Activated CD8-positive, alpha-beta memory T cell treated with anti-CD3 and anti-CD28 coated beads, Interleukin-2, amount 50 U/mL, for 1 hour (primary cell): ENCODE measurements around the gene LANCL1.
"Not testable (repeated sequence)": the region's sequence is repeated elsewhere in the genome, so short reads cannot be mapped to it uniquely, and the experiment has no call there.

ENCODE experiments used
- DNase-seq: peaks from one replicate; pipeline ENCODE4 v3.0.0-alpha.2; 2020; ENCODE audit errors: extremely low read depth

The LANCL1 gene

GRCh38 chr2:210459880-210460279 is 16.7 kb downstream of the LANCL1 start:
- no peak for DNase-seq

GRCh38 chr2:210459407-210459806 is 17.2 kb downstream of the LANCL1 start:
- DNase-seq: no peak

DNA sequence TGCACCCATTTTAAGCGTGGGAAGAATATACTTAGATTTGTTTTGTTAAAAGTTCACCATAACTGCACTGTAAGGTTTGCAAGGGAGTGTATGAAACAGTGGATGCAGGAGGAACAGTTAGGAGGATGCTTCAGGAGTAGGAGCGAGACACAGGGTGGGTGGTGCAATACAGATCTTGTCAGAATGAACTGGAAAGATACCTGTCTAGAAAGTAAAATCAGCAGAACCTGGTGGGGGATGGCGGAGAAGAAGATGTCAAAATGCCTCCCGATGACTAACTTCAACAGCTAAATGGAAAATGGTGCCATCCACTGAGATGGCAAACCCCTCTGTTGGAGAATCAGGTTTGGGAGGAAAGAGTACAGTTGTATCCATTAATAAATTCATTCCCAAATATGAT is 18.2 kb downstream of the LANCL1 start:
- no peak for DNase-seq

DNA sequence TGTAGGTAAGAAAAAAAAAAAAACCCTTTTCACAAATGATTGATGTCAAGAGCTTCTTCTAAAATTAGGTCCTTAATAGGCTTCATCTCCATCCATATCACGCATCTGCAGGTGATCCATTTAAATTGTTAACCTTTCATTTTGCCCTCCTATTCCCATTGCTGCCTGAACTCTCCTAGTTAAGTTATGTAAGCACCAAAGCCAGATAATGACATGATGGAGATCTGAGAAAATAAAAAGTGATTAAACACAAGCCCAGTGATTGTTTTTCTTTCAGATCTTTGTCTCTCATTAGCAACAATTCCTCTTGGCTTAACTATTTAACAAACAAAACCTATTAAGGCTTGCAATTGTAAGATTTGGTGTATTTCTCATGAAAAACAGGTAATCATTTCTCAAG is 20.0 kb downstream of the LANCL1 start:
- DNase-seq: no peak

DNA sequence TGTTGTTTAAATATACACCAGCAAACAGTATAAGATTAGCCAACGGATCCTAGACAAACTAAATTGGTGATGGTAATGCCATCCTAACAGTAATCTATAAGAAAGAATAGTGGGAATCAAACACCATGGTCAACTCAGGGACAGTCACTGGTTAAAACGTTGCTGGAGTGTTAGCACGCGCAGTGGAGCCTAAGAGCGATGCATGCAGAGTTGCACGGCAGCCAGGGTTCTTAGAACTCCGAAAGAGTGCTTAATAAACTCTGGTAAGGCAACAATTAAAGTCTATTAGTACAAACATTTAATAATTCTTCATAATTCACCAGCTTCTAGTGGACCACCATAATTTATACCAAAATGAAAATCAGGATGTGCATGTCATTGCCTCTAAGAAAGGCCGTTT is 22.2 kb downstream of the LANCL1 start:
- no peak for DNase-seq

GRCh38 chr2:210452194-210452593 is 24.4 kb downstream of the LANCL1 start:
- no peak for DNase-seq

GRCh38 chr2:210450942-210451341 is 25.6 kb downstream of the LANCL1 start:
- DNase-seq: not testable (repeated sequence)

DNA sequence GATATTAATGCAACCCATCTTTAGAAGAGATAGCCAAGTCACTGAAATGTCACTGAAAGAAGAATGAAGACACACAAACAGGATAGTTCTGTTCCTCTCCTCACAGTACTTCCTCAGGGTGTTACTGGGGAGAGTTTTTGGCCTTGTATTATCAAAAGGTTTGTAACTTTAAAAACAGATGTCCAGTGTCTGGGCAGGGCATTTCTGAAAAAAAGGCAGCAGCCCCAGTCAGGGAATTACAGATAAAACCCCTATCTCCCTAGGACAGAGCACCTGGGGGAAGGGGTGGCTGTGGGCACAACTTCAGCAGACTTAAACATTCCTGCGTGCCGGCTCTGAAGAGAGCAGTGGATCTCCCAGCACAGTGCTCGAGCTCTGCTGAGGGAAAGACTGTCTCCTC is 30.8 kb downstream of the LANCL1 start:
- DNase-seq: no peak

DNA sequence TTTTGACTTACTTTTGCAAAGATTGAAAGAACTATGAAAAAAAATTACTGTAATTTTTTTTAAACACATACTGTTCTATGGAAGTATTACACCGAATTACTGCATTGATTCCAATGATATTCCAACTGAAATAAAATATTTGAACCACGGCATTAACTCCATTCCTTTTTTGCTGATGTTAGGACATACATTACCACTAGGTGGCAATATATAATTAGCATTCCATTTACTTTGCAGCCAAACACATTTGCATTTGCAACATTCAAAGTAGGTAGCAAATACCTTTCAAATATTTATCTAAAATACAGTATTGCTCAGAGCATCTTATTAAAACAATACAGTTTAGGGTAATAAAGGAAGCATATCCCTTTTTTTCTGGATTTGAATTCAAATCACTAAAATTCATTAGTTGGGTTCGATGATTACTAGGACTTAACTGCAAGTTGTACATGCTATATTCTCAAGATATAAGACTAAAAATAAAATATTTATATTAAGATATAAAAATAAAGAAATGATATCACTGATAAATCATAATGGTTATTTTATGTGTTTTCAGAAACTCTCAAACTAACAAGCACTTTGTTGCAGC is 31.3 kb downstream of the LANCL1 start:
- no peak for DNase-seq

GRCh38 chr2:210443527-210443926 is 33.0 kb downstream of the LANCL1 start:
- no peak for DNase-seq

DNA sequence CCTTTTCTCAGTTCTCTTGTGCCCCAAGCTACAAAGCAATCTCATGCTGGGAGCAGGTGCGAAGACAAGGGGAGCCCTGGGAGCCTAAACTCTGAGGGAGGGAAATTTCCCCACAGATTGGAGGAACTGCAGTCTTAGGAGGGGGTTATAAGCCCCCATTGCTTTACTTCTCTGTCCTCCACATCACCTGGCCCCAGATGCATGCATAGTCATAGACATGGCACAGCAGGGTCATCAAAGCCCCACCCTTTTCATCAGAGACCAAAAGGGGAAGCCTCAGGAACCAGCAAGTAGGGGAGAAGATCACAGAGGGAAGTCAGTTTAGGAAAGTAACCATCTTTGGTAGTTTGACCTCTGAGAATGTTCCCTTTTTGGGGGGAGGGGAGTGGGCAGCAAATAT is 33.7 kb downstream of the LANCL1 start:
- no peak for DNase-seq

DNA sequence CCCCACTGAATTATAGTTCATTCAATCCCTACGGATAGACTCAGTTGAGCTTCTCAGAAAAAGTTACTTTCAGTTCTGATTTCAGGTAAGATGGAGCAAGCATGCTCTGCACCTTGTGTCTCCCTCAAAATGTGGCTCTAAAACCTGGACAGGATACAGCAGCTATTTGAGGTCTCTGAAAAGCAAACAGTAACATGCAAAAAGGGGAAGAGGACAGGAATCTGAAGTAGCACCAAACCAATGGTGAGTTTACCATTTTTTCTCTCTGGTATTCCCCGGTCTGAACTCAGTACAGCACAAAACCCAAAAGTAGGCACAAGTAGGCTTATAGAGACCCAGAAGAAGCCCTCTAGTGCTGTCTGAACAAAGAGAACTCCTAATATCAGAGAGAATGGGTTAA is 34.1 kb downstream of the LANCL1 start:
- DNase-seq: no peak

- DNase-seq: no peak
Measured at GRCh38 chr2:210440206-210440605, 36.4 kb downstream of the LANCL1 start.

GRCh38 chr2:210435439-210435838 is 41.1 kb downstream of the LANCL1 start:
- DNase-seq: no peak

DNA sequence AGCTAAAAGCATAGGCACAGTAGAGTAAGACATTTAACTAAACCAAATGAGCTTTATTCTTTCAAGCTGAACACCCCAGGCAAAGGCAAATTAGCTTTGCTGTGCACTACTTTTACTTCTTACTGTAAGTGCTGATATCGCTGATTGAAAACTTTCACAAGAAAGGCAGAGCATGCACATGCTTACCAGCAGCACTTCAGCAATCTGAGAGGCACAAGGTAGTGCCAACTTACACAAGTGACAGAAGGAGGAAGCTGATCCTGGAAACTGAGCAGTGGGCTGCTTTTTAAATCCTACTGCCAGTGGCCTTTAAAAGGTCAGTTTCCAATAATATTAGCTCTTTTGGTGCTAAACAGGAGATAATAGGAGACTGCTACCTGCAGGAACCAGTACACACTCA is 43.9 kb downstream of the LANCL1 start:
- no peak for DNase-seq

DNA sequence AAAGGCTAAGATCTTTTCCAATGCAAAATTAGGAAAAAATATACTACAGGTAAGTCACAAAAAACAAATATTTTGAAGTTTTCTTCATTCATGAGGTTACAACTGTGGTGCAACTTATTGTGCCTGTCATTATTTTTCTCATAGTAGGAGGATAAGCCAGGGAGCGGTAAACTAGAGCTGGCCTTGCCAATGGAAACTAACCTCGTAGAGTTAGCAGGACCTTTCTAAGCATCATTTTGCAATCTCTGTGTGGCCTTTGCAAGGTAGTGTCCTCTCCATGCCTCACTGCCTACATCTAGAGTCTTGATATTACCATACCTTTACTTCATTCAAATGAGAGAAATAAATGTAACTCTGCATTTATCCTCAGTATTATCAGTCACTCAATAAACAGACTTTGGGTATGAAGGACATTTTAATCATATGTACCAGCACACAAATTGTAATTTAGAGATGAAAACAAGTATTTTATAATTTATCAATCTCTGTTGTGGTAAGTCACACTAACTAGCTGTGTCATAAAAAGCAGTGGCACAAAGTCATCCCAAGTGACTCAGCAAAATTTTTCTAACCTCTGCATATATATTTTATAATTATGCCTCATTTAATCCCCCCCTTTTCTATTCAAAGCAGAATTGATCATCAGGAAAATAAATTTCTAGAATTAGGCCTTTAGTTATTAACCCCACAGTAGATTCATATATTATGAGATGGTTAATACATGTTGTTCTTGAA is 47.0 kb downstream of the LANCL1 start:
- no peak for DNase-seq

- DNase-seq: no peak
Measured at GRCh38 chr2:210428393-210429179, 48.0 kb downstream of the LANCL1 start.

DNA sequence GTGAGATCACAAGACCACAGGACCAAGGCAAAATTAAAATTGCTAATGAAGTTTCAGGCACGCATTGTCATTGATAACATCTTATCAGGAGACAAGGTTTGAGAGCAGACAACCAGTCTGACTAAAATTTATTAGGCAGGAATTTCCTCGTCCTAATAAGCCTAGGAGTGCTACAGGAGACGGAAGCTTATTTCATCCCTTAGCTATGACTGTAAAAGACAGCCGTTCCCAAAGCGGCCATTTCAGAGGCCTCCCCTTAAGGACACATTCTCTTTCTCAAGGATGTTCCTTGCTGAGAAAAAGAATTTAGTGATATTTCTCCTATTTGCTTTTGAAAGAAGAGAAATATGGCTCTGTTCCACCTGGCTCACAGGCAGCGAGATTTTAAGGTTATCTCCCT is 49.2 kb downstream of the LANCL1 start:
- DNase-seq: not testable (repeated sequence)

DNA sequence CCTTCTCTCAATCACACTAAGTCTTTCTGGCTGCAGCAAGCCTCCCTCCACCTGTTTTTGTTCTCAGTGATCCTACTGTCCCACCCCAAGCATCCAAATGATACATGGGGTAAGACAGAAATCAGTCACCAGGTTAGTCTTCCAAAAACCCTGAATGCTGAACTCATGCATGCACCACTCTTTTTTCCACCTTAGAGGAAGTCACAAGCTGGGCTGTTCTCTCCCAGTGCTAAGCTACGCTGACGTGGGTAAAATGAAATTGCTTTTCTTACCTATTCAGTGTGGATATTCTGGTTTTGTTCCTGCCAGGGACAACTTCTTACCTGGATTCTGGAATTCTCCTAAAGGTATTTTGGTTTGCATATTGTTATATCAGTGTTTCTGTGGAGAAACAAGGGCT is 54.2 kb downstream of the LANCL1 start:
- no peak for DNase-seq

DNA sequence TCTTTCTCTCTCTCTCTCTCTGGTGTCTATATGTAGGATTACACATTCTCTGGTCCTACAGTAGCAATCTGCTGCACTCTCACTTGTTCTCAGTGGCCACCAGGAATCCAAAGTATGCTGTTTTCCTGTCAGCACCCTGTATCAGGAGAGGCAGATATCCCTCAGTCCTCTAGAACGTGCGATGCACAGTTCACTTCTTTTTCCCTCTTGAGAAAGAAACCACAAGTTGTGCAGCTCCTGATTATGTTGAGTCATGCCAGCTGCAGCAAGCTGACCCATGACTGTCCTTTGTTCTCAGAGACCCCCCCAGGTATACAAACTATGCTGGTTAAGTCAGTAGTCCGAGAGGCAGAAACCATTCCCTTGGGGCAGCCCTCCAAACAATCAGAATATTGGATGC is 54.6 kb downstream of the LANCL1 start:
- no peak for DNase-seq

- DNase-seq: no peak
Measured at GRCh38 chr2:210412660-210413059, 63.9 kb downstream of the LANCL1 start.

GRCh38 chr2:210410542-210410941 is 66.0 kb downstream of the LANCL1 start:
- DNase-seq: no peak

GRCh38 chr2:210399440-210400041 is 77.0 kb downstream of the LANCL1 start:
- DNase-seq: no peak
